K562 (cell line): ENCODE data around the gene QRICH1. TPM values are rescaled to one million over a fixed set of nuclear protein-coding genes. Genes with fewer than 3 reads are reported as not detected.

Experiments used
- BHLHE40 ChIP-seq: IDR thresholded peaks from 2 replicates; pipeline ENCODE4 v1.6.1; 2011; ENCODE audit warnings: low read length, improper control_type of control experiment
- CEBPG ChIP-seq, 3 experiments: fragments of 200-800 bp in 1 of 3; sonication (Bioruptor generic) in 1 of 3; sonication (generic) in 1 of 3; formaldehyde crosslinking in 1 of 3; IDR thresholded peaks in 2 of 3; conservative IDR thresholded peaks in 1 of 3; 2 replicates each; pipeline versions ENCODE4 v1.6.1 to v1.8.0; 2016 to 2022; ENCODE audit warnings: missing compliant biosample characterization in 2 of 3, missing genetic modification characterization in 2 of 3, mild to moderate bottlenecking in 1 of 3, missing genetic modification reagents in 1 of 3
- CHAMP1 ChIP-seq: fragments of 450-650 bp; IDR thresholded peaks from 2 replicates; pipeline ENCODE4 v1.6.1; 2016; ENCODE audit warnings: mild to moderate bottlenecking
- EGR1 ChIP-seq: fragments of 450-650 bp; conservative IDR thresholded peaks from 2 replicates; pipeline ENCODE4 v1.6.1; 2017; ENCODE audit warnings: mild to moderate bottlenecking
- HDAC6 ChIP-seq: IDR thresholded peaks from 2 replicates; pipeline ENCODE4 v1.6.1; 2012; ENCODE audit warnings: low read depth, mild to moderate bottlenecking, control low read depth, inconsistent platforms, low read length, moderate library complexity
- KHSRP ChIP-seq: fragments of 450-650 bp; IDR thresholded peaks from 2 replicates; pipeline ENCODE4 v1.6.1; 2017
- L3MBTL2 ChIP-seq: fragments of 450-650 bp; IDR thresholded peaks from 2 replicates; pipeline ENCODE4 v1.6.1; 2016; ENCODE audit warnings: mild to moderate bottlenecking, moderate library complexity
- MAZ ChIP-seq, 2 experiments: fragments of 450-650 bp in 1 of 2; sonication (generic) in 1 of 2; formaldehyde crosslinking; IDR thresholded peaks in 1 of 2; conservative IDR thresholded peaks in 1 of 2; 2 replicates each; pipeline versions ENCODE4 v1.4.0 to v1.5.0; 2020; ENCODE audit warnings: mild to moderate bottlenecking in 1 of 2, missing genetic modification reagents in 1 of 2
- NRF1 ChIP-seq, 2 experiments: fragments of 450-650 bp; IDR thresholded peaks in 1 of 2; conservative IDR thresholded peaks in 1 of 2; 2 replicates each; pipeline ENCODE4 v1.6.1; 2014; ENCODE audit warnings: mild to moderate bottlenecking in 2 of 2
- POLR2A ChIP-seq: fragments of 450-650 bp; conservative IDR thresholded peaks from 2 replicates; pipeline ENCODE4 v1.6.1; 2016
- PRDM10 ChIP-seq: fragments of 450-650 bp; IDR thresholded peaks from 2 replicates; pipeline ENCODE4 v1.6.1; 2018; ENCODE audit not compliant: partially characterized antibody
- SIRT6 ChIP-seq: IDR thresholded peaks from one replicate; pipeline ENCODE4 v1.6.1; 2012; ENCODE audit warnings: low read depth, mild to moderate bottlenecking, control low read depth, inconsistent platforms, low read length, moderate library complexity
- TAF9B ChIP-seq: fragments of 450-650 bp; IDR thresholded peaks from 2 replicates; pipeline ENCODE4 v1.6.1; 2018; ENCODE audit warnings: mild to moderate bottlenecking; ENCODE audit not compliant: partially characterized antibody
- ZBTB1 ChIP-seq: sonication (generic); formaldehyde crosslinking; IDR thresholded peaks from 2 replicates; pipeline ENCODE4 v1.8.1; 2023; ENCODE audit warnings: missing genetic modification reagents, low read depth, mild to moderate bottlenecking, borderline replicate concordance
- ZNF212 ChIP-seq: fragments of 450-650 bp; formaldehyde crosslinking; IDR thresholded peaks from 2 replicates; pipeline ENCODE4 v1.4.0; 2020; ENCODE audit warnings: mild to moderate bottlenecking
- ZNF354B ChIP-seq: fragments of 250-450 bp; sonication (Bioruptor Pico); IDR thresholded peaks from 2 replicates; pipeline ENCODE4 v1.4.0; 2020
- ZNF561 ChIP-seq: fragments of 450-650 bp; formaldehyde crosslinking; conservative IDR thresholded peaks from 2 replicates; pipeline ENCODE4 v1.4.0; 2020; ENCODE audit warnings: mild to moderate bottlenecking, moderate library complexity
- polyA plus RNA-seq, 8 experiments: library from polyadenylated mRNA; depleted of rRNA in 4 of 8; stranded (reverse) in 5 of 8; unstranded in 3 of 8; fragments of >200 nt; fragmentation: Nextera tagmentation in 2 of 8; fragmentation: Illumina TruSeq in 1 of 8; extraction: Ambion mirVana in 2 of 8; extraction: Trizol in 1 of 8; gene quantifications; 2 replicates each; pipeline versions ENCODE4 v1.2.1 to v1.2.3, GENCODE V29; 2011 to 2014; ENCODE audit warnings: inconsistent platforms in 1 of 8, missing spikeins in 1 of 8
- total RNA-seq, 7 experiments: library from RNA; depleted of rRNA in 6 of 7; stranded (reverse); fragments of >200 nt in 6 of 7; fragmentation: Illumina TruSeq in 2 of 7; extraction: Trizol in 2 of 7; gene quantifications; 2 replicates each; pipeline versions ENCODE4 v1.2.1 to v1.2.3, GENCODE V29; 2011 to 2021; ENCODE audit warnings: low replicate concordance in 1 of 7
- TF ChIP-seq, protein P1 (sequence below), 2 experiments: fragments of 250-450 bp in 1 of 2; fragments of 450-650 bp in 1 of 2; sonication (Bioruptor Pico) in 1 of 2; IDR thresholded peaks; 2 replicates each; pipeline versions ENCODE4 v1.6.1 to v1.8.0; 2016 to 2021; ENCODE audit warnings: mild to moderate bottlenecking in 2 of 2, moderate library complexity in 2 of 2, missing compliant biosample characterization in 1 of 2, missing genetic modification characterization in 1 of 2
- TF ChIP-seq, protein P2 (sequence below), 2 experiments: fragments of 200-800 bp in 1 of 2; sonication (Bioruptor generic) in 1 of 2; sonication (generic) in 1 of 2; formaldehyde crosslinking in 1 of 2; IDR thresholded peaks in 1 of 2; conservative IDR thresholded peaks in 1 of 2; 2 replicates each; pipeline versions ENCODE4 v1.5.0 to v1.6.1; 2016 to 2020; ENCODE audit warnings: missing compliant biosample characterization in 1 of 2, missing genetic modification characterization in 1 of 2, missing genetic modification reagents in 1 of 2

QRICH1 gene
- total and polyA plus RNA-seq, 9 of the 15 experiments (the other 6 are each of a cell fraction or from before 2014, with no cell fraction given) = 20.1 to 99.2 (median 56.7) TPM

GRCh38 chr3:49133226-49133951 lies 39.5 kb upstream of the QRICH1 start (continued):
- TF ChIP-seq, protein P1, sequence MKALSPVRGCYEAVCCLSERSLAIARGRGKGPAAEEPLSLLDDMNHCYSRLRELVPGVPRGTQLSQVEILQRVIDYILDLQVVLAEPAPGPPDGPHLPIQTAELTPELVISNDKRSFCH (CRISPR knock-in tag; IDR thresholded peaks at IDR 0.05) = no peak
- TF ChIP-seq, protein P1 (tag; IDR thresholded peaks at IDR 0.05) = no peak
- peak in 1 of 2 experiments; percentile 67; a peak in 1 of 4 replicates for TF ChIP-seq MAZ (CRISPR knock-in tag; conservative IDR thresholded peaks at IDR 0.05 in 1 of 2, IDR thresholded peaks at IDR 0.05 in 1 of 2)
- TF ChIP-seq POLR2A = peak; percentile 41; the same call in 1 of the 2 replicates
- no peak for TF ChIP-seq ZNF354B (CRISPR knock-in tag)
- TF ChIP-seq HDAC6 = no peak
- no peak for TF ChIP-seq SIRT6
- TF ChIP-seq EGR1 = peak; percentile 56
- no peak for TF ChIP-seq CEBPG (CRISPR knock-in tag; IDR thresholded peaks at IDR 0.05)
- TF ChIP-seq CEBPG (tag; conservative IDR thresholded peaks at IDR 0.05 in 1 of 2, IDR thresholded peaks at IDR 0.05 in 1 of 2) = no peak
- TF ChIP-seq CHAMP1 = no peak
- TF ChIP-seq PRDM10 = peak; percentile 79
- TF ChIP-seq L3MBTL2 = 0 out of 2 replicates have a peak, but pooled peaks have one; percentile 10
- no peak for TF ChIP-seq ZNF212 (CRISPR knock-in tag)
- TF ChIP-seq ZBTB1 (CRISPR knock-in tag) = no peak
- TF ChIP-seq TAF9B = peak; percentile 29
- TF ChIP-seq BHLHE40 = 0 out of 2 replicates have a peak, but pooled peaks have one; percentile 9
- TF ChIP-seq, protein P2, sequence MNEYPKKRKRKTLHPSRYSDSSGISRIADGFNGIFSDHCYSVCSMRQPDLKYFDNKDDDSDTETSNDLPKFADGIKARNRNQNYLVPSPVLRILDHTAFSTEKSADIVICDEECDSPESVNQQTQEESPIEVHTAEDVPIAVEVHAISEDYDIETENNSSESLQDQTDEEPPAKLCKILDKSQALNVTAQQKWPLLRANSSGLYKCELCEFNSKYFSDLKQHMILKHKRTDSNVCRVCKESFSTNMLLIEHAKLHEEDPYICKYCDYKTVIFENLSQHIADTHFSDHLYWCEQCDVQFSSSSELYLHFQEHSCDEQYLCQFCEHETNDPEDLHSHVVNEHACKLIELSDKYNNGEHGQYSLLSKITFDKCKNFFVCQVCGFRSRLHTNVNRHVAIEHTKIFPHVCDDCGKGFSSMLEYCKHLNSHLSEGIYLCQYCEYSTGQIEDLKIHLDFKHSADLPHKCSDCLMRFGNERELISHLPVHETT (CRISPR knock-in tag; conservative IDR thresholded peaks at IDR 0.05 in 1 of 2, IDR thresholded peaks at IDR 0.05 in 1 of 2) = no peak
- no peak for TF ChIP-seq KHSRP
- TF ChIP-seq NRF1 (conservative IDR thresholded peaks at IDR 0.05 in 1 of 2, IDR thresholded peaks at IDR 0.05 in 1 of 2) = peak; percentile 7 to 27; a peak in 2 of 4 replicates
- TF ChIP-seq ZNF561 (CRISPR knock-in tag) = no peak
